C1 segment of cervical spinal cord (tissue), 14 donors: ENCODE data around the gene TNIK.
"Not testable (repeated sequence)": the region's sequence is repeated elsewhere in the genome, so short reads cannot be mapped to it uniquely, and the experiment has no call there.

Experiments used
- DNase-seq, 14 donors: peaks; one replicate each; lab custom pipeline; 2025; lab: John Stamatoyannopoulos, UW

TNIK gene

DNA sequence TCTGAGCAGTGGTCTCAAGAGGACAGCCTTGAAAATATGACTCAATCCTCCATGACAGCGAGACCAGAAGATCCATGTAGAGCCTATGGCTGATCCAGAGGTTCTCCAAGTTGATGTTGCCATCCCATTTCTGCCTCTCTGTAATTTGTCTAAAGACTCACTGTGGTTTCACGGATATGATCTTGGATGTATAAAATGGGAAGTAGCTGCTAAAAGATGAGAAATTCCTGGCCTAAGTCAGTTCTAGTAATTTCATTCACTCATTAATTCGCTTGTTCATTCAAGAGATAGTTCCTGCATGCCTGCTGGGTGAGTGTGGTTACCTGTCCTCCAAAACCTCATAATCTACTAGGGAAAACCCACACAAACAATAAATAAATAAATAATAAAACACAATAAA lies 145.9 kb downstream of the TNIK start:
- no peak for DNase-seq

GRCh38 chr3:171313702-171314101 lies 146.5 kb downstream of the TNIK start:
- DNase-seq: no peak

GRCh38 chr3:171312741-171313140 lies 147.5 kb downstream of the TNIK start:
- DNase-seq: no peak

- no peak for DNase-seq
Measured at GRCh38 chr3:171311784-171312183, 148.4 kb downstream of the TNIK start.

- DNase-seq: no peak
Measured at GRCh38 chr3:171309906-171310359, 150.3 kb downstream of the TNIK start.

DNA sequence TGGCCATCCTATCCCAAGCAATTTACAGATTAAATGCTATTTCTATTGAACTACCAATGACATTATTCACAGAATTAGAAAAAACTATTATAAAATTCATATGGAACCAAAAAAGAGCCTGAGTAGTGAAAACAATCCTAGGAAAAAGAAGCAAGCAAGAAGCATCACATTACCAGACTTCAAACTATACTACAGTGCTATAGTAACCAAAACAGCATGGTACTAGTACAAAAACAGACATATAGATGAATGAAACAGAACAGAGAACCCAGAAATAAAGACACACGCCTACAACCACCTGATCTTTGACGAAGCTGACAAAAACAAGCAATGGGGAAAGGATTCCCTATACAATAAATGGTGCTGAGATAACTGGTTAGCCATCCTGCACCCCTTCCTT lies 152.2 kb downstream of the TNIK start:
- no peak for DNase-seq

- no peak for DNase-seq
Measured at GRCh38 chr3:171307046-171307585, 153.1 kb downstream of the TNIK start.

DNA sequence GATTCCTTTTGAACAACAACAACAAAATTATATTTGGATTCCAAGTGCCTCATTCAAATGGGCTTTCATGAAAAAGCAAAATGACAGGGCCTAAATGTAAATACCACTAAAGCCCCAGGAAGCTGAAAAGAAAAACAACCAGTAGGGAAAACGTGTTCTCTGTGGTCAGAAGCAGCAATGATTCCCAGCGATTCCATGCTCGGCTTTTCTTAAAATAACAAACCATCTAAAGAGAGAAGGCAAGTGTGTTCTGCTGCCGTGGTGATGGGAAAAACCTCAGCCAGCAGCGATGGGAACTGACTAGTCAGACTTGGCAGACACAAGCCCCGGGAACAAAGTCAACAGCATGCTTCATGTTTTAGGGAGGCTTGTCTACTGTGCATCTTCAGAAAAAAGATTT lies 153.6 kb downstream of the TNIK start:
- peak in 10 of 14 donors; percentile 29 to 81 (median 48) for DNase-seq

DNA sequence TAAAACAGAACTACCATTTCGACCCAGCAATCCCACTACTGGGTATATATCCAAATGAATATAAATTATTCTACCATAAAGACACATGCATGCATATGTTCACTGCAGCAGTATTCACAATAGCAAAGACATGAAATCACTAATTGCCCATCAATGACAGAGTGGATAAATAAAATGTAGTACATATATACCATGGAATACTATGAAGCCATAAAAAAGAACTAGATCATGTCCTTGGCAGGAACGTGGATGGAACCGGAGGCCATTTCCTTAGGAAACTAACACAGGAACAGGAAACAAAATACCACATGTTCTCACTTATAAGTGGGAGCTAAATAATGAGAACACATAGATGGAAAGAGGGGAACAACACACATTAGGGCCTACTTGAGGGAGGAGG lies 154.4 kb downstream of the TNIK start:
- DNase-seq: not testable (repeated sequence)

- not testable (repeated sequence) for DNase-seq
Measured at GRCh38 chr3:171304498-171304897, 155.7 kb downstream of the TNIK start.

- DNase-seq: not testable (repeated sequence)
Measured at GRCh38 chr3:171304017-171304416, 156.2 kb downstream of the TNIK start.

- no peak for DNase-seq
Measured at GRCh38 chr3:171301998-171302397, 158.2 kb downstream of the TNIK start.

DNA sequence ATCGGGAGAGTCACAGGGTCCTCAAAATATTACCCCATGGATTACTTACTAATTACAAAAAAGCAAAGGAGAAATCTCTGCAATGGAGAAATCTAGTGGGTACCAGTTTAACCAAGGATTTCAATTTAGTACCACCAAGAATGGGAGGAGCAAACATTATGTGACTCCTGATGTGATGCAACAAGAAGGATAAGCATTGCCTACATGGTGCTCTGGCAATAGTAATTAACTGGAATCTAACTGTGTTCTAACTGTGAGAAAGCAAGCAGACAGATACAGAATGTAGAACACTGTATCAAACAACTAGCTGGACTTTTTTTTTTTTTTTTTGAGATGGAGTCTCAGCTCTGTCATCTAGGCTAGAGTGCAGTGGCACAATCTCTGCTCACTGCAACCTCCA lies 159.2 kb downstream of the TNIK start:
- no peak for DNase-seq

GRCh38 chr3:171297951-171298350 lies 162.3 kb downstream of the TNIK start:
- DNase-seq: no peak

- no peak for DNase-seq
Measured at GRCh38 chr3:171297207-171297606, 163.0 kb downstream of the TNIK start.

- peak in 1 of 14 donors; percentile 7 for DNase-seq
Measured at GRCh38 chr3:171295484-171296373, 164.5 kb downstream of the TNIK start.

GRCh38 chr3:171293142-171293782 lies 166.9 kb downstream of the TNIK start:
- DNase-seq: no peak

DNA sequence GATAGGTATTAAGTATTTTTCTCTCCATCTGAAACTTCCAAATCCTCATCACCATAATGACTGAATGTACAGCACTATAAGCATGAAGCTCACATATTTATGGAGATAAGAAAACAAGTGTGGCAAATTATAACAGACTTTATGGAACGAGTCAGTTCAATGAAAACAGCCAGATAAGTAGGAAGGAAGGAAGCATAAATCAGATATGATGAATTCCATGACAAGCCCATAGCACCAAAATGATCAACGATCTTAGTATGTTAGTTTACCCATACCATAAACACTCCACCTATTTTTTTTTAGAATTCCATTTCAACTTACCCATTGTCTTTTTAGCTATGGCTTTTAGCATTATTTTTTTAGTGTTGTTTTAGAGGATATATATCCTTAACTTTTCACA lies 169.5 kb downstream of the TNIK start:
- DNase-seq: no peak

- no peak for DNase-seq
Measured at GRCh38 chr3:171289291-171289690, 170.9 kb downstream of the TNIK start.

DNA sequence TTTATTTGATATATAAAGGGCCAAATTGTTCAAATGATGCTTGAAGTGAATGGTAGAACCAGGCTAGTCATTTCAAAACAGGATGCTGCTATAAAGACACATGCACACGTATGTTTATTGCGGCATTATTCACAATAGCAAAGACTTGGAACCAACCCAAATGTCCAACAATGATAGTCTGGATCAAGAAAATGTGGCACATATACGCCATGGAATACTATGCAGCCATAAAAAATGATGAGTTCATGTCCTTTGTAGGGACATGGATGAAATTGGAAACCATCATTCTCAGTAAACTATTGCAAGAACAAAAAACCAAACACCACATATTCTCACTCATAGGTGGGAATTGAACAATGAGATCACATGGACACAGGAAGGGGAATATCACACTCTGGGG lies 172.4 kb downstream of the TNIK start:
- not testable (repeated sequence) for DNase-seq

GRCh38 chr3:171286580-171287249 lies 173.5 kb downstream of the TNIK start:
- no peak for DNase-seq

DNA sequence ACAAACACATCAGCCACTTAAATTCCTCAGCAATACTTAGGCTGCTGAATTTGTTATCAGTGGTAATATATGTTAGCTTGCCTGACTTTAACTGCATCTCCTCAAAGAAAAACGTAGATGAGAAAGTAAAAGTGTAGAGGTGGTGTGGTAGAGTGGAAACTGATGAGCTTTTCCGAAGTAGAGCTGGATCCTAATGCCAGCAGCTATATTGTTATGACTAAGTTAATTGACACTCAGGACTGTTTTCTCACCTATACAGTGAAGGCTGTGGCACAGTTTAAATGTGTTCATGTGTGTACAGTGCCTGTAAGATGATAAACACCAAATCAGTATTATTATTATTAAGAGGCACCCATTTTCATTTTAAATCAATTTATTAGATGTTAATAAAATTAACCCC lies 174.9 kb downstream of the TNIK start:
- DNase-seq: no peak
